CD1c-positive myeloid dendritic cell (primary cell): ENCODE results near the gene ZFHX3.

Experiments used
- DNase-seq: peaks from one replicate; pipeline ENCODE4 v3.0.0-alpha.2; 2016; ENCODE audit errors: extremely low spot score

The ZFHX3 gene

GRCh38 chr16:72876221-72876620 is 171.7 kb downstream of the ZFHX3 start:
- peak; percentile 72 for DNase-seq

- no peak for DNase-seq
These were observed 172.5 kb downstream of the ZFHX3 start for GRCh38 chr16:72875291-72876031.

DNA sequence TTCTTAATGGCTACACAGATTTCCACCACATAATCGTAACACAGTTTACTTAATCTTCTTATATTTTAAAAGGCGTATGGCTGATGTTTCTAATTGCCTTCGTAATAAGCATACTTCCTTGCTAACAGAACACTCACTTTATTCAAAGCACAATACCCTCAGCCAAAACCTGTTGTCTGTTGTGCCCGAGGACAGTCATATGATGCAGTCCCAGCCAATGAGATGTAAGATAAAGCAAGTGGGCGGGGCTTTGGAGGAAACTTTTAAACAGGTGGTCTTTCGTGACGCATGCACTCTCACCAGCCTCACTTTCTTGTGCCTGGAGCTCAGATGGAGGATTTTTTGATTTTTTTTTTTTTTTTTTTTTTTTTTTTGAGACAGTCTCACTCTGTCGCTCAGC is 174.1 kb downstream of the ZFHX3 start:
- no peak for DNase-seq

DNA sequence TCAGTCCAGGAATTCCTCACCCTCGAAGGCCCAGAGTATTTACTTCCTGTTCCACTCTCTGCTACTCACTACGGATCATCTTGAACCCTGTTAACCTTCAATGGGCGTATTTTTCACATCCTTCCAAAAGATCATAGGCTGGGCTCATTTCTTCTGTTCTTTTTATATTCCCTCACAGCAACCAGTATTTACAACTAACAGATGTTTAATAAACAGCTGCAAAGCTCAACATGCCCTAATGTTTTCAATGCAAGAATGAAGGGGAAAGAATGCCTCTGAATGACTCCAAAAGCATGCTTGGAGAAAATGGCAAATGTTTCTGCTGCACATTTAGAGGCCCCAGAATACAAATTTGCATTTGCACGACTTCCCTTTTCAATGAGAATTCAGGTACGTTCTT is 174.9 kb downstream of the ZFHX3 start:
- DNase-seq: no peak

DNA sequence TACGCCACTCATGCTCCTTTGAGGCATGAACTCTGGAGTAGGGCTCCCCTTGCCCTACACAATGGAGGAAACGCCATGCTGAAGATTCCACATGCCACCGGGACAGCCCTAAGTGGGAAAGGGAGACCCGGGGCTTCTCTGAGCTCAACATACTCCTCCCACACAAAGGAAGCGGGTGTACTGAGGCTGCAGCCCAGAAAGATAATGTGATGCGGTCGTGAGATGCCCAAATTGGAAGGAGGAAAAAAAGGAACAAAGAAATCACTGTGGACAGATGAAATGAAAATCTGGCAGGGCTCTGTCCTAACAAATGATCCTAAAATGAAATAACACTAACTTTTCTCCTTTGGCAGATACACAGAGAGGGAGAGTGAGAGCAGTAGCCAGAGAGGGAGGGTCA is 182.1 kb downstream of the ZFHX3 start:
- no peak for DNase-seq

DNA sequence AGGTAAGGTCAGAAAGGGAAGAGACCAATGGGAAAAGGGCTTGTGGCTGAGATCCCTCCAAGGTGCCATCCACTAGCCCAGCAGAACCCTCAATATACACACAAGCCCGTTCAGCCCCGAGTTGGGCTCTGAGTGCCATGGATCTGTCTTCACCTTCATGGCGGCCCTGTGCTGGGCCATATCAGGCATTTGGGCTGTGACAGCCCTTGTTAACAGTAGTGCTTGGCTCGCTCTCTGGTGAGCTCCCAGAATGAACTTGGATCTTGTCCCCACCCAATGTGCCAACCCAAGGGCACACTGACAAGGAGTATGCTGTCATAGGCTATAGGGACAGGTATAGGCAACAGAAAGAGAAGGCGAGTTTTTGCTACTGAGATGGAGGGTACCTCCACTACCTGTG is 182.7 kb downstream of the ZFHX3 start:
- DNase-seq: no peak

- DNase-seq: no peak
These were observed 183.6 kb downstream of the ZFHX3 start for GRCh38 chr16:72864130-72864833.

DNA sequence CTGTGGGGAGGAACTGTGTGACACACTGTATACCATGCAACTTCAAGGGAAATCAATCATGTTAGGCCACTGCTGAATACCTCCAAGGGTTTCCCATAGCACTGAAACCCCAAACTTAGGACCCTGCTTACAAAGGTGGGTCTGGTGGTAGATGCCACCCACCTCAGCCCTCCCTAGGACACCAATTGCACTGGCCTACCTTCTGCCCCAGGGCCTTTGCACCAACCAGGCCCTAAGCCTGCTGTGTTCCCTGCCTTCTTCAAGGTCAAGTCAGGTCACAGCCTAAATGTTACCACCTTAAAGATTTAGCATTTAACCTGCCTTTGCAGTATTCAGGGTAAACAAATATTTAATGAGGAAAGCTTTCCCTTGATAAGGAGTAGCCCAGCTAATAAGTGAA is 185.8 kb downstream of the ZFHX3 start:
- no peak for DNase-seq

DNA sequence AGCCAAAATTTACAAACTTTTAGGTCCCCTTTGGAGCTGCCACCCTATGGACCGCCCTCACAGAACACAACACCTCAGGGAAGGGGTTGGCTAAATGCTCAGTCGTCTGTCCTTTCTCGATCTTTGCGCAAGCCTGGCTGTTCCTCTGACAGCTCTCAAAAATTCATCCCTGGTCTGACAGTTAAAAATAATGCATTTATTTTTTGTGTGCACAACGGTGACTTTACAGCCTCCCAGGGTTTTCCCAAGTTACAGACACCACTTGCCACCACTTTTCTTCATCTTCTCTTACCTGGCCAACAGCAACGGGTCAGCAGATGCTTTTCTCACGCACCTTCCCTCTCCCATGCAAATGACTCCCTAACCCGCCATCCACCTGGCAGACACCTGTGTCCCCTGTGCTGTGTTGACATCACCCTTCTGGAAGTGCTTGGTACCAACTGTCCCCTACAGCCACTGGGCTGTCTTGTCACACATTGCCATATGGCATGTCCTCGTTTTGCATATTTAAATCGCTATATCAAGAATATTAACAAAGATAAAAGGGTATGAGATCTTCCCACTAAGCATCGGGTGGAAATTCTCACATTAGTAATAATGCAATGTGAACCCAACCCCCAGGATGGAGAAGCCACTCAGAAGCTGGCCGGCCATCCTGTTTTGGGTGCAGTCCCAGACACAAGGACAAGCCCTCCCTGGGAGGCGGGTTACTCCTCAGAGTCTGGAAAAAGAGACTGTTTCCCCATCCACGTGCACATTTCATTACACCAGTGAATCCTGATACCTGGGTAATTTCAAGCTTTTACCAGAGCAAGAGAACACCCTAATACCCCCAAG is 187.0 kb downstream of the ZFHX3 start:
- DNase-seq: no peak

GRCh38 chr16:72859581-72859980 is 188.3 kb downstream of the ZFHX3 start:
- no peak for DNase-seq

DNA sequence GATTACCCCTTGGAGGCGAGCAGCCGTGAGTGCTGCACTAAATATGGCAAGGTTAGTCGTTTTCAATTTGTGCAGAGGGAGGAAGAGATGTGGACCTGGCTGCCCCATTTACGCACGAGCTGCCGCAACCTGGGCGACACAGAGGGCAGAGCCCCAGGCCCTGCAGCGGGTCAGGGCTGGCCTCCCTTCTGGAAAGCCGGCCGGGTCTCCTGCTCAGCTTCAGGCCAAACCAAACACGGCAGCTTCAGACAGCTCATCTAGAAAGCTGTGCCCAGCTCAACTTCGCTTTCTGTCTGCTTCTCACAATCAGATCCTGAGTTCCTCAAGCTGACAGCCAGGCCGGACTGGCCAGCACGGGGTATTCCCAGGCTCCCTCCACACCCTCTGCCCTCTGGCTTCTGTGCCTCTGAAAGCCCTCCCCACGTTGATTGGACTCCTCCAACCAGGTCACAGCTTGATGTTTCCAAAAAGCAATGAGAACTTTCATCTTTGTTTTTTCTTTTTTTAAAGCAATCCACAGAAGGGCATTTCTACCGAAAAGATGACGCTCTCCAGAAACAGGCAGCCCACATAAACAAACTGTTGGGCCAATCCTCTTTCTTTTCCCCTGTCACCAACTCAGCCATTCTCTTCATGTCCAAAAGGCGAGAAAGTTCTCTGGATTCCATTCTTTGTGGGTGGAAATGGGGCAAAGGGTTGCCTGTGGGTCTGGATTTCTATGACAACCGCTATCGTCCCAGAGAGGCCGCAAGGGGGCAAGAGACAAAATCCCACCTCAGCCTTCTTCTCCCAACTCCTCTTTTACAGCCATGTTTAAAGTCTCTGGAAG is 189.0 kb downstream of the ZFHX3 start:
- no peak for DNase-seq

DNA sequence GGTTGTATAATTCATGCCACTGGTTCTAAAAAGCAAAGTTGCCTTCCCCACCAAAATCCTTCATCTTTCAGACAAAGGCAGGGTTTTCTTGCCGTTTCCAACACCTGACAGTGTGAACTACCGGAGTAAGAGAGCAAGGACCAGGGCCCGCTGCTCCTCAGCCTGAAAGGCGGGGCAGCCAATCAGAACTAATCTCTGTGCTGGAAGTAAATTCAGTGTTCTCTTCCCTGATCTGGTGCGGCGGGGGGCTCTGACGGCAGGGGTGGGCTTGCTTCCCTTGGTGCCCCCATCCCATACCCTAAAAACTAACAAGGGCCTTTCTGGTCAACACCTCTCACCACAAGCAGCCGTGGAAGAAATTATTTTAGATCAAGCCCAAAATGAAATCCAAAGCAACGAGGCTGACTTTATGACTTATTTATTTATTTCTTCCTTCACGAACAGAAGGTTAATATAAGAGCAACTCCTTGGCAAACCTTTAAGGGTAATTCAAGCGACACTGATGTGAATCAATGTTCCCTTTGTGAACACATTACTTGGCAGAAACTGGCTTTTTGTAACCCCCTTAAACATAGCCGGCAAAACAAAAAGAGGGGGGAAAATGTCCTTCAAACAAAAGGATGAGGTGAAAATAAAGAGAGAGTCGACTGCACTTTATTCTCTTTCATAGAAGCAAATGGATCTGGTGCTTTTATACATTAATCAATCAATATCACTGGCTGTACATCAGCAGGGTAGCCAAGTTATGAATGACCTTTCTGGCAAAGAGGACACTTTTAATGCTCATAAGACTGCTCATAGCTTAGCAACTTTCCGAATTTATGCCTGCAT is 189.9 kb downstream of the ZFHX3 start:
- DNase-seq: no peak

DNA sequence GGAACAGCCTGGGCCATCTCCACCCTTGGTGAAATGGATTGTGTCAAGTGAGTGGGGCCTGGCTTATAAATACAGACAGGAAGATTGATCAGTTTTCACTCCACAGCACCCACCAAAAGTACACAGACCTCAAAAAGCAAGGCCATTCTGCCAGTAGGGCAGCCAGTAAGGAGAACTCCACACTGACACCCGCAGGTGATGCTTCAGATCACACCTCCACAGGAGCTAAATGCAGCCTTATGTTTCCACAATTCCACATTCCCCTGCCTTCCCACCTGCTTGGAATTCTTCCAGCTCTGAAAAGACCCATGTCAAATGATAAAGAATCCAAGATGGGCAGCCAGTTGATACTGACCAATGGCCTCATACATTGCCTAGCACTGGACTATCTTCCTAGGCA is 191.1 kb downstream of the ZFHX3 start:
- no peak for DNase-seq

DNA sequence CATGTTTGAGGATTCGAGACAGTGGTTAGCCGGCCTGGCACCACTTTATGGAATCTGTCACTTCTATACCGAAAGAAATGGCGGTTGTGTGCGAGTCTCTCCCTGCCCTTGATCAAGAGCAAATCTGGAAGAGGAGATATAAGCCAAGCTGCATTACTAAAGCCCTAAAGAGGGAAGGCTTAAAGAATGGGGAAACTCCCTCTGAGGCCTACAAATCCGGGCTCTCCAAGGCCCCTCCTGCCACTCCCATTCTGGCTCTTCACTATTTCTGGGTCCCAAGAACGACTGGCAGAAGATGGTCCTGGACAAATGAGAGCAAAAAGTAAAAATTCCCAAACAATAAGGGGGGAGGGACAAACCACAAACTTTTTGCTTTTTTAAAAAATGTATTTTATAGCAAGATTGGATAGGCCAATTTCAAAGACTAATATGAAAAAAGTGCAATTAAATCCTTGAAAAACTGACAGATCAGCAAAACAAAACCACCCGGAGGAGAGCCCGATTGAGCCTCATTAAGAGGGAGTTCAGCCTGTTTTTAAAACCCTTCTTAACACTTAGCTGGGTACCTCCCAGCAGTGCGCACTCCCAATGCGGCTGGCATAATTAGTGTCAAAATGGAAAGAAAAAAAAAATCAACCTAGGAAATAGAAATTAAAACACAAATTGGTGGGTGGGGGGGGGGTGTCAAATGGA is 193.5 kb downstream of the ZFHX3 start:
- no peak for DNase-seq

DNA sequence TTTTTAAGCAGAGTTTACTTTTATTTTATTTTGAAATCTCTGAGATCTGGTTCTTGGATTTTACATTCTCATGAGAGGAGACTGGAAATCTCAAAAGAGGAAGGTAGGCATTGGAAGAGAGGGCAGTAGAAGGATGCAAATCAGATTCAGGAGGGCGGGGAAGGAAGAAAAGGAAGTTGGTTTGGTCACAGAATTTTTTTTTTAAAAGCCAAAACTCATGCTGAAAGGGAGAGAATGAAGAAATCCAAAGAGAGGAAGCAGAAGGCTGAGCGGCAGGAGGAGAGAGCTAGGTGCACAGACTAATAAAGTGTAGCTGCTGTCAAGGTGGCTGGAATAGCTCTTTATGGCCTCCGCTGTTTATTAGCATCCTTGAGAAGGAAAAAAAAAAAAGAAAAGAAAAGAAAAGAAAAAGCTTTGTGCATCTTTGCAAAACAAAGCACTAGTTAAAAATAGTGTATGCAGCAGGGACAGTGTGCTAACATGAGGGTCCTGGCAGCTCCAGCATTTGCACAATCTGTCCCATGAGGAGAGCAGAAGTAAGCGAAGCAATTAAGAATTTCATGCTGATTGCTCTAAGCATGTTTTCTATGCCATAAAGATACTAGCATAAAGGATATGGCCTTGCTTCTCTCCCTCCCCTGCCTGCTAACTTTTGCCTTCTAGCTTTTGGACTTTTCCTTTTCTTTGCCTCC is 194.2 kb downstream of the ZFHX3 start:
- DNase-seq: peak; percentile 59

DNA sequence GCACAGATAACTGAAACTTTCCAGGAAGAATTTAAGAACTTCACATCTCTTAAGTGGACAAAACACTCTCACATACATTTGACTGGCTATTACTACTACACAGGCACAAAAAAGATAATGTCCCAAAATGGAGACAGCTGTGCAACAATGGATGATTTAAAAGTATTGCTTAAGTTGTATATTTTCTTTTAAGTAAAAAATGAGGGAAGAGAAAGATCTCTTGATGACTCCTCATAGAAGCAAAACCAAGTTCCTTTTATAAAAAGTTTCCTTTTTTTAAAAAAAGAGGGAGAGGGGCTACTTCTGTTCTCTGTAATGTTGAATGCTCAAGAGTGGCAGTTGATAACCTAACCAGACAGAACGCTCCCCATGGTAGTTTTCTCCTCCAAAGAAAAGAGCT is 195.5 kb downstream of the ZFHX3 start:
- peak; percentile 31 for DNase-seq

DNA sequence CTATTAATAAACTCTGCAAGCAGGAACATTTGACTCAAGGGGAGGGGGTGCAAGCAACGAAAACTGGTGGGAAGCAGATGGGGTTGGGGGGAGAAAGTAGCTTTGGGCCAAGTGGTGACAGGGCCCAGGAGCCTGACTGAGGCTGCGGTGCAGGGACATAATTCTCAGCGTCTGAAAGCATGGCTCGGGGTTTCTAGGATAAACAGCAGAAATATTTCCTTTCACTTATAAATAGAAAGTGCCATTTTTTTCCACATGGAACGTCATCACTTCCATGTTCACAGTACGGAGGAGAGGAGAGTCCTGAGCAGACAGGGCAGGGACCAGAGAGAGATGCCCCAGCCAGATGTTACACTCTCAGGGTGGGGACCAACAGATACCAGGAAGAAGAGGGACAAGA is 197.1 kb downstream of the ZFHX3 start:
- DNase-seq: no peak

- DNase-seq: no peak
These were observed 197.9 kb downstream of the ZFHX3 start for GRCh38 chr16:72850021-72850420.

DNA sequence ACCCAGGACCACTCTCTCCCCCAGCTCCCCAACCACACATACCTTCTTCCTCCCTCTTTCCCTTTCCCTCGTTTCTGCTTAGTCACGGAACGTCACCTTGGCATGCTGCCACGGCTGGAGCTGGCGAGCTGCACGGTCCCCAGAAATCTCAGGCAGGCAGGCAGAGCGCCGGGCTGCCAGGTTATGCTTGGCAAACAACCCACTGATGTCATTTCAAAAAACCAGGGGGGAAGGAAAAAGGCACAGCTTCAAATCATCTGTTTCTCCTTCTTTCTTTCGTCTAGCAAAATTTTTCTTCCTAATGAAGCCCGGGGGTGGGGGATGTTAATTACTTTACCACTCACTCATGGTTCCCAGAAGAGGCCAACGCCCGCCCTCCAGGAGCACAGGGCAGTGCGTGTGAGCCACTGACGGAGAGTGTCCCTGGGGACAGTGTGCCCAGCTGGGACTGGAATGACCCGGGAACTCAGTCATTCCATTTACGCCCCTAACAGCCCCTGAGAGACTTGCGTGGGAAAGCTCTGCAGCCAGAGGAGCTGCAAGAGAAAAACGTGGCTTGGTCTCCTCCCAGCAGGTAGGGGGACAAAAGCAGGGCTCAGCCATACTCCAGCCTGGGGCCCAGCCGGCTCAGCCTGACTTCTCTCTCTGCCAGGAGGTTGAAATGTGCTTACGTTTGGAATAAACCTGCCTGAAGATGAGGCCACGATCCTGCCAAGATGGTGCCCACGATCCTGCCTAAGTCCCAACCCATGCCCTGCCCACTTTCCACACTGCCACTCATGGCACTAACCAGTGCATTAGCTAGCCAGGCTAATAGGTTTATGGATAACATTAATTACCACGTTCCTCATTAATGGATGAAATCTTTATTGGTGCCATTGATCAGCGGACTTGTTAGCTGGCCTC is 198.9 kb downstream of the ZFHX3 start:
- DNase-seq: no peak
